GM18951 (cell line): ENCODE measurements around the gene FAM20C.
"Not testable (repeated sequence)": the region's sequence is repeated elsewhere in the genome, so short reads cannot be mapped to it uniquely, and the experiment has no call there.

Experiments used
- POLR2A ChIP-seq: IDR thresholded peaks from 4 replicates; pipeline ENCODE4 v1.6.1; 2011; ENCODE audit warnings: mild to moderate bottlenecking; ENCODE audit not compliant: insufficient read length, insufficient read depth; ENCODE audit errors: extremely low read depth
- in situ Hi-C: fragments of 300-500 bp; cut with MboI; formaldehyde crosslinking; loops from one replicate; pipeline ENCODE4 v1.12.0; 2022; ENCODE audit warnings: low sequenced_read_pairs, mixed read lengths, inconsistent platforms; ENCODE audit not compliant: unreplicated experiment

The FAM20C gene

DNA sequence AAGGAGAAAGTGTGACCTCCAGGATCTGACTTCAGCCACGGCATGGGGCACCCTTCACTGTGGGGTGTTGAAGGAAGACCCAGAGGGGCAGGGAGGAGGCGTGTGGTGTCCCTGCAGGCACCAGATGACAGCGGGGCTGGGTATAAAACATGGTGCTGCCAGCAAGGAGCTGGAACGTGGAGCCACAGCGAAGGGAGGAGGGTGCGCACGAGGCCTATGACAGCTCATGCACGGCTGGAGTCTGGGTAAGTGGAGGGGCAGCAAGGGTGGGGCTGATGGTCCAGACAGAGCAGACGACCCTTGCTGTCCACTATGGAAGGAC, 69.8 kb downstream of the FAM20C start:
- TF ChIP-seq POLR2A: no peak
- in situ Hi-C loops: no loop called here

DNA sequence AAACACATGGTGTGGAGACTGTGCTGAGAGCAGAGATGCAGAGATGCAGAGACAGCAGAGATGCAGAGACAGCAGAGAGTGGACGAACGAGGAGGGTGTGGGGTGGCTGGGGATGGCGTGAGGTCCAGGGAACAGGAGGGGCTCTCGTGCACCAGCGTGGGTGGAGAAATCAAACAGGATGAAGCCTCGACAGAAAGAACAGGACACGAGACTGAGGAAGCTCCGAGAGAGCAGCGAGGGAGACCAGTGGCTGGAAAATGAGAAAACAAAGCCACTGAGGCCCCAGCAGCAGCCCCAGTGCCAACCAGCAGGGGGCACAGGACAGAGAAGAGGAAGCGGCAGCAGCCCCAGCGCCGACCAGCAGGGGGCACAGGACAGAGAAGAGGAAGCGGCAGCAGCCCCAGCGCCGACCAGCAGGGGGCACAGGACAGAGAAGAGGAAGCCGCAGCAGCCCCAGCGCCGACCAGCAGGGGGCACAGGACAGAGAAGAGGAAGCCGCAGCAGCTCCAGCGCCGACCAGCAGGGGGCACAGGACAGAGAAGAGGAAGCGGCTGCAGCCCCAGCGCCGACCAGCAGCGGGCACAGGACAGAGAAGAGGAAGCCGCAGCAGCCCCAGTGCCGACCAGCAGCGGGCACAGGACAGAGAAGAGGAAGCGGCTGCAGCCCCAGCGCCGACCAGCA, 70.4 kb downstream of the FAM20C start:
- in situ Hi-C loops: not testable (repeated sequence)

DNA sequence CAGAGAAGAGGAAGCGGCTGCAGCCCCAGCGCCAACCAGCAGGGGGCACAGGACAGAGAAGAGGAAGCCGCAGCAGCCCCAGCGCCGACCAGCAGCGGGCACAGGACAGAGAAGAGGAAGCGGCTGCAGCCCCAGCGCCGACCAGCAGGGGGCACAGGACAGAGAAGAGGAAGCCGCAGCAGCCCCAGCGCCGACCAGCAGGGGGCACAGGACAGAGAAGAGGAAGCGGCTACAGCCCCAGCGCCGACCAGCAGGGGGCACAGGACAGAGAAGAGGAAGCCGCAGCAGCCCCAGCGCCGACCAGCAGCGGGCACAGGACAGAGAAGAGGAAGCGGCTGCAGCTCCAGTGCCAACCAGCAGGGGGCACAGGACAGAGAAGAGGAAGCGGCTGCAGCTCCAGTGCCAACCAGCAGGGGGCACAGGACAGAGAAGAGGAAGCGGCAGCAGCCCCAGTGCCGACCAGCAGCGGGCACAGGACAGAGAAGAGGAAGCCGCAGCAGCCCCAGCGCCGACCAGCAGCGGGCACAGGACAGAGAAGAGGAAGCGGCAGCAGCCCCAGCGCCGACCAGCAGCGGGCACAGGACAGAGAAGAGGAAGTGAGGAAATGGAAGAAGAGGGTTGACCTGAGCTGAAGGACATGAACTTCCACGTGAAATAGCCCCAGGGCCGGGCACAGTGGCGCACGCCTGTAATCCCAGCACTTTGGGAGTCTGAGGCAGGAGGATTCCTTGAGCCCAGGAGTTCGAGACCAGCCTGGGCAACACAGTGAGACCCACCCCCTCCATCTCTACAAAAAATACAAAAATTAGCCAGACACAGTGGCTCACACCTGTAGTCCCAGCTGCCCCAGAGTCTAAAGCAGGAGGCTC, 71.3 kb downstream of the FAM20C start:
- in situ Hi-C loops: not testable (repeated sequence)

DNA sequence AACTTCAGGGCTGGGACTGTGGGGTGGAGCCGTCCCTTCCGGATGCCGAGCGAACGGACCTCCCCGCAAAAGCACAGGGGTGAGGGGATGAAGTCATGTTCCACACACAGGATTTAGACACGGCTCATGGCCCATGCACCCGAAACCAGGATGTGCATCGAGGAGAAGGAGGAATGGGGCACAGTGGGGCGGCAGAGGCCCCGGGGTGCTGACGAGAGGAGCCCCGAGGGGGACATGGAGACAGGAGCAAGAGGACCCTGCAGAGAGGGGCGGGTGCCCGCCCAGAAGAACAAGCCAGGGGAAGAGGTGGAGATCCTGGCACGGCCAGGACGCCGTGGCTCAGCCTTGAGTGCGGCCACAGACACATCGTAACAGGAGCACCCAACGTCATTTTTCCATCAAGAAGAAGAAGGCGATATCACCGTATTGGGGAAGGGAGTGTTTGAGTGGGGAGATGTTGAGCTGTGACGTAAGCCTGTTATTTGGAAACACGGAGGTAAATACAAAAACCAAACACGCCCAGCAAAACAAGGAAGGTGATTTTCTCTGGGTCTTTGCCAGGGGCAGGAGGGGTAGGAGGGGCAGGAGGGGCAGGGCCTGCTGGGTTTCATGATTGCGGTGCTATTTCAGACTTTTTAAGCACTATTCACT, 72.3 kb downstream of the FAM20C start:
- no peak for TF ChIP-seq POLR2A
- in situ Hi-C loops: no loop called here

DNA sequence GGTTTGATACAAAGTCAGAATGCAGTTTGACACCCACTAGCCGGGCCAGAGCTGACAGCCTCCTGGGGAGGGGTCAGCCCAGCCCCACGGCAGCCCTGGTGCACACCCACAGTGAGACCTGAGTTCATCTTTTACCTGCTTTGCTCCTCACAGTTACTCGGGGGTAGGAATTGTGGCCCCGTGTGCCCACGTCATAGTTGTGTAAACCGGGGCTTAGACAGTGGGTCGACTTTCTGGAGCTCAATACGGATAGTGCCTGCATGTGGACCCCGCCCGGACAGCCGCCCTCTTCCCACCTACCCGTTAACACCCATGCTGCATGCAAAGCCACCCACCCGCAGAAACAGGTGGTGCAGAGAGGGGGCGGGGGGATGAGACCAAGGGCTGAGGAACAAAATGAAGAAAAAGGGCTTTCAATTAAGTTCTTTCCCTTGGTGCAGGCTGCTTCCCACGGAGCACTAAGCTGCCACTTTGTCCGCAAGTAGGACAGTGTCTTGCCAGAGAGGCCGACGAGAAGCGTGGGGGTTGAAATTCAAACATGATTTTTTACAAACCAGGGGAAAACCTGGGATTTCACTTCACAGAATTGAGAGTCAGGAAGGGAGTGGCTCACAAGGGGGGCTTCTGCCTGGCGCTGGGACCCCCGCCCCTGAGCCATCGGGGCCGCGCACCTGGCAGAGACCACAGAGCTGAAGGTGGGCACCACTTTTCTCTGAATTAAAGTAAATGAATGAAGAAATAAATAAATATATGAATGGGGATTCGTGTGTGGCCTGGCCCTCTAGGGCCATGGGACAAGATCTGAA, 73.0 kb downstream of the FAM20C start:
- in situ Hi-C loops: no loop called here
- no peak for TF ChIP-seq POLR2A

DNA sequence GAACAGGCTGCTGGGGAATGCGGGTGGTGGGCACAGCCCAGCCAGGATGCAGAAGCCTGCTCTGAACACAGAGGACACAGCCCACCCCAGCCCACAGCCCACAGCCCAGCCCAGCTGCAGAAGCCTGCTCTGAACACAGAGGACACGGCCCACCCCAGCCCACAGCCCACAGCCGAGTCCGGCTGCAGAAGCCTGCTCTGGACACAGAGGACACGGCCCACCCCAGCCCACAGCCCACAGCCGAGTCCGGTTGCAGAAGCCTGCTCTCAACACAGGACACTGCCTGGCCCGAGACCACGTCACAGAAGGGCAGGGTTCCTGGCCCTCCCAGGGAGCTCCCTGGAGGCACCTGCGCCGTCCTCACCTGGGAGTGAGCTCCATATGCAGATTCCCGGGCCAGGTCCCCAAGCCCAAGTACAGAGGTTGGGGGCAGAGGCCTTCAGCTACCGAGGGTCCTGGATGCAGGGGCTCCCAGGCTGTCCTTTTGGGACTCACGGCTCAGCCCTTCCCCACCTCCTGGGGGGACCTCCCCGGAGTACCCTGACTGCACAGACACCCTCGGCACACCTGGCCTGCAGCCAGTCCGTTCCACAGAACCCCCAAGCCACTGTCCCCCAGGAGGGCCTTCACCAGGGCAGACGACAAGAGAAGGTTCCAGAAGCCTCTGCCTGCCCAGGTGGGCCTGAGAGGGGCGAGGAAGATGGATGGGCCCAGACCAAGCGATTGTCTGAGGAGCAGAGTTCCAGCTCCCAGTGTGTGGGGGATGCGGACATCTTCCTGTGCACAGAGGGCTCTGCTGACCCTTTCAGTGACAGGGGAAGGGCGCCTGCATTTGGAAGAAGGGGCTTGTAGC, 73.9 kb downstream of the FAM20C start:
- in situ Hi-C loops: no loop called here
- TF ChIP-seq POLR2A: no peak

DNA sequence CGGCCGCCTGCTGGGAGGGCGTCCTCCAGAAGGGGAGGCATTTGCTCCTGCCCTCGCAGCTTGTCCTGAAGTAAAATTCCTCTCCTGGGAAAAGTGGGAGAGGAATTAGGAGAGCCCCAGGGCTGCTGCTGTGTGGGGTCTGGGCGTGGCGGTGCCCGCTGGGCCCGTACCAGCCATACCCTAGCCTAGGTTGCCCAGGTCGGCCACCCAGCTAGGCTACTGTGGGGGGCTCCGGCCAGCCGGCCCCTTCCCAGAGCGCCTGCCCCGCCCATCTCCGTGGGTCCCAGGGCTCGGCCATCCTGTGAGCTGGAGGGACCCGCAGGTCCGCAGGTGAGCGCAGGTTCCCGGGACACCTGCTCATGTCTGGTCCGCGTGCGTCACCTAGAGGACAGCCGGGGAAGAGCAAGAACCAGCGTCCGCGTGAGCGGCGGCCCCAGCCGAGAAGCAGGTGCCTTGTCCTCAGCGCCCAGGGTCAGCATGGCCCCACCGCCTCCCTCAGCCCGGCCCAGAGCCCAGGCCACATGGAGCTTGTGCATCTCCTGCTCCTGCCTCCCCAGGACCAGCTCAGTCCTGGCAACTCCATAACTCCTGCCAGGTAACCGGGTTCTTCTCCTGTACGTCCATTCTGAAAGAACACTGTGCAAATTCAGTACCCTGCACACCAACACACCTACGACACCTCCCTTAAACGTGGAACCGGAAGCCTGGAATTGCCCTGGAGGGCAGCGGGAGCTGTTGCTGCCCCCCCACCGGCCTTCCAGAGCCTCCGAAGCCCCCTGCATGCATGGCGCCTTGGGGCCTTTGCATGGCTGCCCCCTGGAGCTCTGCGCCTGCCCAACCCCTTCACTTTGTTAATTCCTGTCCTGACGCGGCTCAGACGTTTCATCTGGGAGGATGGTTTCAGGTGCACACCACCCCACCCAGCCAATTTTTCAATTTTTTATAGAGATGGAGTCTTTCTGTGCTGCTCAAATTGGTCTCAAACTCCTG, 74.8 kb downstream of the FAM20C start:
- in situ Hi-C loops: no loop called here
- TF ChIP-seq POLR2A: no peak

DNA sequence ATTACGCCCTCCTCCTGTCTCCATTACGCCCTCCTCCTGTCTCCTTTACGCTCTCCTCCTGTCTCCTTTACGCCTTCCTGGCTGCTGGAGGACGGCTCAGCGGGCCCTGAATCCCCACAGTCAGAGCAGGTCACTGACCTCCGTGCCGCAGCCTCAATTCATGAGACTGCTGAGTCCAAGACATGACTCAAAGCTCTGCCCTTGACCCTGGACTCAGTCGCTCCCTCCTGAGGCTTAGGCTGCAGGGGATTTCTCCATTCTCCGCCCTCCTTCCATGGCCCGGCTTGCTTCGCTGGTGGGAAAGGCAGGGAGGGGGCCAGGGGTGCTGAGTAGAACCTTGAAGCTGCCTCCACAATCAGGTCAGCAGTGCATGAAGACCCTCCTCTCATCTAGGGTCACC, 76.6 kb downstream of the FAM20C start:
- in situ Hi-C loops: no loop called here
- no peak for TF ChIP-seq POLR2A

DNA sequence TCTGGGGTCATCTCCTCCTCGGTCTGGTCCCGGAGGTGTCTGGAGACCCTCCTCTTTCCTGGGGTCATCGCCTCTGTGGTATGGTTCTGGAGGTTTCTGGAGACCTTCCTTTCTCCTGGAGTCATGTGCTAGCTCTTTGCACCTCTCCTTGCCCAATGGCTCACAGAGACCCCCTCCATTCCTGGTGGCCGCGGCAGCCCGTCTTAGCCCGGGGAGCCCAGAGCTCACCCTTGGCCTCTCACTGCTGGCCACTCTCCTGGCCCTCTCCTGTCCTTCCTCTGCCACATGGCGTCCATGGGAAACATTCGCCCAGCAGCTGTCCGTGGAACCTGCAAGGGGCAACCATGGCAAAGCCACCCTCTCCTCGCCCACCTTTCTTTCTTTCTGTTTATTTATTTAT, 77.3 kb downstream of the FAM20C start:
- TF ChIP-seq POLR2A: no peak
- in situ Hi-C loops: no loop called here

DNA sequence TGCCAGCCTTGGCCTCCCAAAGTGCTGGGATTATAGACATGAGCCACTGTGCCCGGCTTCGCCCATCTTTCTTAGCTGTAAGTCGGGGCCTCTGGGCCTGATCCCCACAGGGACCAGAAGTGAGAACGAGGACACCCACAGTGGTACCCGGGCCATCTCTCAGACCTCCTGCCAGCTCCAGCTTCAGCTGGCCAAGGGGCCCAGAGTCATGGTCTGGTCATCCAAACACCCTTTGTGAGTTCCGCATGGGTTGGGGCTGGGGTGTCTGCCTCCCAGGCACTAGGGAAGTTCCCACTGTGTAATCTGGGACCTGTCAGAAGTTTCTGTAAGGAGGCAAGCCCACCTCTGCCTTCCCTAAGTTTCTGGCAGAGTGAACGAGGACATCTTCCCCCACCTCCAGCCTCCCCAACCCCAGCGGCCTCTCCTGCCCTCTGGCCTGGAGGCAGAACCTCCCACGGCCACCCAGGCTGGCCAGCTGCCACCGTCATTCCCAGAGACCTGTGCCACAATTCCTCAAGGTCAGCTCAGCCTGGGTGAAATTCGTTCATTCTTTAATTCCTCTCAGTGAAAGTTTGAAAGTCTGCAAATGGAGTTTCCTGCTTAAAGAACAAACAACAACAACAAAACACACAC, 78.1 kb downstream of the FAM20C start:
- TF ChIP-seq POLR2A: no peak
- in situ Hi-C loops: no loop called here
